GM12878 (cell line): Measurements from ENCODE around the gene EFHC1. TPM values are rescaled to one million over a fixed set of nuclear protein-coding genes. Genes with fewer than 3 reads are reported as not detected.

ENCODE experiments used
- CUX1 ChIP-seq: IDR thresholded peaks from 2 replicates; pipeline ENCODE4 v1.6.1; 2012; ENCODE audit warnings: improper control_type of control experiment, low read depth, low read length; ENCODE audit not compliant: insufficient replicate concordance
- MEF2A ChIP-seq: IDR thresholded peaks from 2 replicates; pipeline ENCODE4 v1.6.1; 2011; ENCODE audit warnings: low read depth, mild to moderate bottlenecking, low read length, moderate library complexity; ENCODE audit not compliant: insufficient read depth
- SP1 ChIP-seq: IDR thresholded peaks from one replicate; pipeline ENCODE4 v1.6.1; 2011; ENCODE audit warnings: low read depth, low read length
- ZNF622 ChIP-seq: fragments of 450-650 bp; IDR thresholded peaks from 2 replicates; pipeline ENCODE4 v1.6.1; 2017; ENCODE audit warnings: mild to moderate bottlenecking, inconsistent platforms
- ZNF687 ChIP-seq: fragments of 450-650 bp; IDR thresholded peaks from 2 replicates; pipeline ENCODE4 v1.6.1; 2017; ENCODE audit warnings: mild to moderate bottlenecking, moderate library complexity
- polyA plus RNA-seq, 11 experiments: library from polyadenylated mRNA; depleted of rRNA in 4 of 11; unstranded in 6 of 11; stranded (reverse) in 5 of 11; fragments of >200 nt; fragmentation: Nextera tagmentation in 4 of 11; fragmentation: Illumina TruSeq in 1 of 11; extraction: Ambion mirVana in 4 of 11; extraction: Trizol in 1 of 11; gene quantifications; 1 replicate in 1 of 11; 2 replicates in 10 of 11; pipeline versions ENCODE4 v1.2.1 to v1.2.3, GENCODE V29; 2011 to 2016; ENCODE audit warnings: inconsistent platforms in 2 of 11, missing spikeins in 2 of 11, low read depth in 1 of 11
- total RNA-seq, 4 experiments: library from RNA; depleted of rRNA in 3 of 4; stranded (reverse); fragments of >200 nt in 3 of 4; fragmentation: Illumina TruSeq in 1 of 4; extraction: Trizol in 1 of 4; gene quantifications; 2 replicates each; pipeline versions ENCODE4 v1.2.1 to v1.2.3, GENCODE V29; 2013 to 2021

The EFHC1 gene
- total and polyA plus RNA-seq, 10 of the 15 experiments (the other 5 are each of a cell fraction or from before 2014, with no cell fraction given): 5.5 to 14.5 (median 8.8) TPM

- TF ChIP-seq ZNF687 (no peak), MEF2A (no peak), ZNF622 (no peak), SP1 (no peak), CUX1 (no peak)
These were observed 2.4 kb upstream of the EFHC1 start (continued) for GRCh38 chr6:52417675-52418111.
